Transverse colon (tissue), 3 donors: ENCODE measurements around the gene CCDC148.

ENCODE experiments used
- POLR2A ChIP-seq: fragments of 450-650 bp; IDR thresholded peaks from one replicate; pipeline ENCODE4 v1.6.1; 2016; ENCODE audit warnings: antibody characterized with exemption, mild to moderate bottlenecking, moderate library complexity
- TF ChIP-seq, protein P1 (sequence below), 5 experiments: fragments of 200-600 bp in 3 of 5; fragments of 450-650 bp in 2 of 5; sonication (generic) in 3 of 5; IDR thresholded peaks; 1 replicate in 2 of 5; 2 replicates in 3 of 5; pipeline ENCODE4 v1.5.1; 2016 to 2017; ENCODE audit warnings: antibody characterized with exemption in 5 of 5, inconsistent platforms in 3 of 5, mild to moderate bottlenecking in 2 of 5, moderate library complexity in 1 of 5

DNA sequence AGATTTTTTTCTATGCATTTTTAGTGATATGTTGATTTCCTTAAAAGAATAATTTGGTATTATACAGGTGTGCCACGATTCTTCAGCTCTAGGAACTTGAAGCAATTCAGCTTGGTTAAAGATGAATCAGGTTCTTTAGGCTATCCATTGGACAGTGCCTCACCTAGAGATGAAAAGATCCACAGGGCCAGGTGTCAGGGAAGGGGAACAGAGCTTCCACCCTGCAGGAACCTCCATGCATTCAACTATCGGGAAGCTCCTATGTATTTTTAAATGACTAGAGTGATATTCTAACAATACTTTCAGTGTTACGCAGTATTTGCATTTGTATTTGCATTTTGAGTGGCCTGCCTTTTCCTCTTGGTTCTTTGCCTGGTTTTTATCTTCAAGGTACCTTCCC is 40.4 kb upstream of the CCDC148 start:
- no peak for TF ChIP-seq POLR2A
- TF ChIP-seq, protein P1, sequence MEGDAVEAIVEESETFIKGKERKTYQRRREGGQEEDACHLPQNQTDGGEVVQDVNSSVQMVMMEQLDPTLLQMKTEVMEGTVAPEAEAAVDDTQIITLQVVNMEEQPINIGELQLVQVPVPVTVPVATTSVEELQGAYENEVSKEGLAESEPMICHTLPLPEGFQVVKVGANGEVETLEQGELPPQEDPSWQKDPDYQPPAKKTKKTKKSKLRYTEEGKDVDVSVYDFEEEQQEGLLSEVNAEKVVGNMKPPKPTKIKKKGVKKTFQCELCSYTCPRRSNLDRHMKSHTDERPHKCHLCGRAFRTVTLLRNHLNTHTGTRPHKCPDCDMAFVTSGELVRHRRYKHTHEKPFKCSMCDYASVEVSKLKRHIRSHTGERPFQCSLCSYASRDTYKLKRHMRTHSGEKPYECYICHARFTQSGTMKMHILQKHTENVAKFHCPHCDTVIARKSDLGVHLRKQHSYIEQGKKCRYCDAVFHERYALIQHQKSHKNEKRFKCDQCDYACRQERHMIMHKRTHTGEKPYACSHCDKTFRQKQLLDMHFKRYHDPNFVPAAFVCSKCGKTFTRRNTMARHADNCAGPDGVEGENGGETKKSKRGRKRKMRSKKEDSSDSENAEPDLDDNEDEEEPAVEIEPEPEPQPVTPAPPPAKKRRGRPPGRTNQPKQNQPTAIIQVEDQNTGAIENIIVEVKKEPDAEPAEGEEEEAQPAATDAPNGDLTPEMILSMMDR (IDR thresholded peaks at IDR 0.05) = no peak
